ENCODE measurements around the gene NCOA1. TPM values are rescaled to one million over a fixed set of nuclear protein-coding genes. Genes with fewer than 3 reads are reported as not detected.
"Not testable (repeated sequence)": the region's sequence is repeated elsewhere in the genome, so short reads cannot be mapped to it uniquely, and the experiment has no call there.

Gene NCOA1
- total and polyA plus RNA-seq, 2 experiments from 2014 or later: 32.5 to 51.7 TPM

- Histone ChIP-seq H4K20me1 (ENCODE audit: insufficient read depth, poor library complexity, severe bottlenecking) (no peaks in the 10 kb centered on the region), H3K4me3 (no peak overlapping the region), H3K27ac (no peak overlapping the region), H3K9me3 (ENCODE audit: low read depth) (no peaks in the 10 kb centered on the region), H3K9me2 (replicated peaks; ENCODE audit: insufficient read depth) (no peaks in the 10 kb centered on the region), H3K4me2 (no peak overlapping the region), H3K4me1 (ENCODE audit: insufficient read depth) (no peaks in the 10 kb centered on the region), H3K36me3 (replicated peaks; ENCODE audit: insufficient read depth, low read depth) (no peaks in the 10 kb centered on the region), H2AFZ (no peak overlapping the region), H3K79me2 (peaks cover 55% of the 10 kb centered on the region), H3K27me3 (no peaks in the 10 kb centered on the region)
- TF ChIP-seq EZH2 (IDR thresholded peaks at IDR 0.05; ENCODE audit: borderline replicate concordance): no peak
- TF ChIP-seq CTCF (IDR thresholded peaks at IDR 0.05; ENCODE audit: poor library complexity): no peak
- TF ChIP-seq EZH2phosphoT487 (IDR thresholded peaks at IDR 0.05; ENCODE audit: low read depth, severe bottlenecking, unreplicated experiment): no peak
- DNase-seq (ENCODE audit: low spot score): no peak
- 94% methylated on average over 2 of the region's 2 CpGs for WGBS (ENCODE audit: low lambda C conversion rate, missing lambda C conversion rate)
Measured at GRCh38 chr2:24797644-24798043, 306.6 kb downstream of the NCOA1 start.

GRCh38 chr2:24800487-24800886, 309.4 kb downstream of the NCOA1 start:
- not testable (repeated sequence) for H3K4me1 ChIP-seq (ENCODE audit: insufficient read depth); H3K27me3 ChIP-seq; H3K36me3 ChIP-seq (replicated peaks; ENCODE audit: insufficient read depth, low read depth); H3K4me3 ChIP-seq; H4K20me1 ChIP-seq (ENCODE audit: insufficient read depth, poor library complexity, severe bottlenecking); H3K9me3 ChIP-seq (ENCODE audit: low read depth); H3K4me2 ChIP-seq; DNase-seq (ENCODE audit: low spot score); H3K27ac ChIP-seq; H3K9me2 ChIP-seq (replicated peaks; ENCODE audit: insufficient read depth); H2AFZ ChIP-seq
- WGBS (ENCODE audit: low lambda C conversion rate, missing lambda C conversion rate): 80% methylated on average over 5 of the region's 5 CpGs
- peaks cover 36% of the 10 kb centered on the region for H3K79me2 ChIP-seq

- H3K4me3 ChIP-seq; H3K27me3 ChIP-seq; H3K4me1 ChIP-seq (ENCODE audit: insufficient read depth); DNase-seq (ENCODE audit: low spot score); H3K36me3 ChIP-seq (replicated peaks; ENCODE audit: insufficient read depth, low read depth); H3K27ac ChIP-seq; H3K9me2 ChIP-seq (replicated peaks; ENCODE audit: insufficient read depth); H2AFZ ChIP-seq; H4K20me1 ChIP-seq (ENCODE audit: insufficient read depth, poor library complexity, severe bottlenecking); H3K4me2 ChIP-seq; H3K9me3 ChIP-seq (ENCODE audit: low read depth): not testable (repeated sequence)
- whole genome bisulfite sequencing (ENCODE audit: low lambda C conversion rate, missing lambda C conversion rate): 96% methylated on average over 20 of the region's 25 CpGs
- H3K79me2 ChIP-seq: peaks cover 47% of the 10 kb centered on the region
Measured at GRCh38 chr2:24805811-24806660, 315.0 kb downstream of the NCOA1 start.

DNA sequence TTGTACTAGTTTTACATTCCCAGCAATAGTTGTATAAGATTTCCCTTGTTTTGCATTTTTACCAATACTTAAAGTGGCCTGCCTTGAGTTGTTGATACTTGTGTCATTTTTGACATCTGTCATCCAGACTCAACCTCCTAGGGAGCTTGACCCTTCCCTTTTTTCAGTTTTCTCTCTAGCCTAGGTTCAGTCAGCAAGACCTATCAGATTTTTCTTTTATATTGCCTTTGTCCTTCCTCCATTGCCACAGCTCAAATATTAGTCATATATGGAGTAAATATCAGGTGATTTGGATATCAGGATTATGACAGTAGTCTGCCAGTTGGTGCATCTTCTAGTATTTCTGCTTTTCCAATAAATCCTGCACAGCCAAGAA, 315.6 kb downstream of the NCOA1 start:
- Histone ChIP-seq H3K36me3 (replicated peaks; ENCODE audit: insufficient read depth, low read depth) (no peaks in the 10 kb centered on the region), H2AFZ (no peak overlapping the region), H3K79me2 (peaks cover 49% of the 10 kb centered on the region), H3K27me3 (no peaks in the 10 kb centered on the region), H3K9me2 (replicated peaks; ENCODE audit: insufficient read depth) (no peaks in the 10 kb centered on the region), H3K27ac (no peak overlapping the region), H4K20me1 (ENCODE audit: insufficient read depth, poor library complexity, severe bottlenecking) (no peaks in the 10 kb centered on the region), H3K4me2 (no peak overlapping the region), H3K4me1 (ENCODE audit: insufficient read depth) (no peaks in the 10 kb centered on the region), H3K4me3 (no peak overlapping the region), H3K9me3 (ENCODE audit: low read depth) (no peaks in the 10 kb centered on the region)
- no peak for TF ChIP-seq CTCF (IDR thresholded peaks at IDR 0.05; ENCODE audit: poor library complexity)
- no peak for TF ChIP-seq EZH2 (IDR thresholded peaks at IDR 0.05; ENCODE audit: borderline replicate concordance)
- no peak for TF ChIP-seq EZH2phosphoT487 (IDR thresholded peaks at IDR 0.05; ENCODE audit: low read depth, severe bottlenecking, unreplicated experiment)
- DNase-seq (ENCODE audit: low spot score): no peak
